IMR-90 (cell line): Measurements from ENCODE around the gene XPO4. TPM values are rescaled to one million over a fixed set of nuclear protein-coding genes. Genes with fewer than 3 reads are reported as not detected.

Experiments
- ATAC-seq: fragments of 200-7000 bp; cut with Tn5 transposase; 2 replicates; pipeline ENCODE4 v1.9.1; 2020; ENCODE audit warnings: low read depth, mild to moderate bottlenecking, moderate library complexity
- BruUV-seq: library from RNA; stranded (reverse); fragments of 400-500 nt; replicated peaks from 2 replicates; lab custom pipeline; 2021; lab: Mats Ljungman, UMichigan
- CTCF ChIA-PET: fragments of 300-600 bp; formaldehyde crosslinking; extraction: SDS; loops from one replicate; lab custom pipeline; 2021; ENCODE audit warnings: antibody characterized with exemption; lab: Yijun Ruan, JAX
- POLR2A ChIA-PET: fragments of 300-600 bp; sonication (Branson Sonifier 250); formaldehyde crosslinking; loops from one replicate; lab custom pipeline; 2022; ENCODE audit warnings: antibody characterized with exemption; ENCODE audit not compliant: unreplicated experiment; lab: Charles Lee
- DNase-seq: peaks from one replicate; pipeline ENCODE4 v3.0.0; 2013
- H2AFZ ChIP-seq: replicated peaks from 2 replicates; pipeline ENCODE3; 2013; ENCODE audit warnings: low read length, mild to moderate bottlenecking; ENCODE audit not compliant: poor library complexity
- H2AK5ac ChIP-seq: 2 replicates; pipeline ENCODE4 v1.6.1; 2013; ENCODE audit warnings: low read depth, low read length, inconsistent platforms
- H2AK9ac ChIP-seq: replicated peaks from 2 replicates; pipeline ENCODE3; 2013; ENCODE audit warnings: mild to moderate bottlenecking, low read depth, low read length, moderate library complexity; ENCODE audit not compliant: poor library complexity
- H2BK120ac ChIP-seq: 2 replicates; pipeline ENCODE4 v1.6.1; 2013; ENCODE audit warnings: low read depth, low read length, inconsistent platforms
- H2BK15ac ChIP-seq: 3 replicates; pipeline ENCODE4 v1.6.1; 2013; ENCODE audit warnings: low read depth, low read length, inconsistent platforms
- H2BK20ac ChIP-seq: 2 replicates; pipeline ENCODE4 v1.6.1; 2013; ENCODE audit warnings: low read depth, mild to moderate bottlenecking, inconsistent platforms, low read length, moderate library complexity
- H2BK5ac ChIP-seq: 2 replicates; pipeline ENCODE4 v1.6.1; 2013; ENCODE audit warnings: mild to moderate bottlenecking, low read depth, low read length, inconsistent platforms; ENCODE audit not compliant: poor library complexity, severe bottlenecking
- H3K14ac ChIP-seq: replicated peaks from 2 replicates; pipeline ENCODE4 v1.6.1; 2013; ENCODE audit warnings: low read depth, low read length, inconsistent platforms
- H3K18ac ChIP-seq: 2 replicates; pipeline ENCODE4 v1.6.1; 2013; ENCODE audit warnings: low read depth, low read length, control low read depth
- H3K23ac ChIP-seq: 2 replicates; pipeline ENCODE4 v1.6.1; 2013; ENCODE audit warnings: low read depth, low read length, inconsistent platforms
- H3K27ac ChIP-seq: 2 replicates; pipeline ENCODE4 v1.5.1; 2013; ENCODE audit warnings: mild to moderate bottlenecking, control low read depth, low read length; ENCODE audit not compliant: insufficient read depth
- H3K27me3 ChIP-seq: 2 replicates; pipeline ENCODE4 v1.6.1; 2013; ENCODE audit warnings: low read length; ENCODE audit not compliant: control insufficient read depth, insufficient read depth
- H3K36me3 ChIP-seq: 2 replicates; pipeline ENCODE4 v1.6.1; 2013; ENCODE audit warnings: low read length, mixed read lengths; ENCODE audit not compliant: control insufficient read depth, insufficient read depth
- H3K4ac ChIP-seq: 2 replicates; pipeline ENCODE4 v1.6.1; 2013; ENCODE audit warnings: low read depth, low read length, inconsistent platforms
- H3K4me1 ChIP-seq: 2 replicates; pipeline ENCODE4 v1.6.1; 2013; ENCODE audit warnings: low read length, mixed read lengths; ENCODE audit not compliant: control insufficient read depth, insufficient read depth
- H3K4me2 ChIP-seq: 2 replicates; pipeline ENCODE4 v1.6.1; 2013; ENCODE audit warnings: low read depth, mild to moderate bottlenecking, control low read depth, low read length, moderate library complexity
- H3K4me3 ChIP-seq: 2 replicates; pipeline ENCODE4 v1.5.1; 2013; ENCODE audit warnings: low read depth, mild to moderate bottlenecking, control low read depth, low read length, moderate library complexity; ENCODE audit not compliant: insufficient read depth
- H3K56ac ChIP-seq: 2 replicates; pipeline ENCODE4 v1.6.1; 2013; ENCODE audit warnings: low read length, inconsistent platforms; ENCODE audit not compliant: insufficient read depth; ENCODE audit errors: extremely low read depth
- H3K79me1 ChIP-seq, 2 experiments: 2 replicates each; pipeline ENCODE4 v1.6.1; 2013; ENCODE audit warnings: low read length in 2 of 2, inconsistent platforms in 1 of 2, low read depth in 1 of 2
- H3K9ac ChIP-seq: 2 replicates; pipeline ENCODE4 v1.6.1; 2013; ENCODE audit warnings: low read depth, low read length, control low read depth
- H3K9me1 ChIP-seq: 2 replicates; pipeline ENCODE4 v1.6.1; 2013; ENCODE audit warnings: low read length, inconsistent platforms; ENCODE audit not compliant: insufficient read depth
- H3K9me3 ChIP-seq: 2 replicates; pipeline ENCODE4 v1.6.1; 2013; ENCODE audit warnings: low read length; ENCODE audit not compliant: control insufficient read depth, insufficient read depth
- H4K20me1 ChIP-seq: 2 replicates; pipeline ENCODE4 v1.6.1; 2013; ENCODE audit warnings: low read length, inconsistent platforms; ENCODE audit not compliant: insufficient read depth
- H4K5ac ChIP-seq: 2 replicates; pipeline ENCODE4 v1.6.1; 2013; ENCODE audit warnings: mild to moderate bottlenecking, low read depth, low read length, control low read depth
- H4K8ac ChIP-seq, 2 experiments: 2 replicates each; pipeline ENCODE4 v1.6.1; 2013; ENCODE audit warnings: low read depth in 2 of 2, low read length in 2 of 2, control low read depth in 1 of 2, inconsistent platforms in 1 of 2
- H4K91ac ChIP-seq: 2 replicates; pipeline ENCODE4 v1.6.1; 2013; ENCODE audit warnings: low read depth, low read length, inconsistent platforms; ENCODE audit not compliant: insufficient read depth
- CHD1 ChIP-seq: IDR thresholded peaks from 2 replicates; pipeline ENCODE4 v1.6.1; 2012; ENCODE audit warnings: low read depth, low read length, improper control_type of control experiment
- MAZ ChIP-seq: IDR thresholded peaks from 2 replicates; pipeline ENCODE4 v1.6.1; 2012; ENCODE audit warnings: low read depth, mild to moderate bottlenecking, low read length, improper control_type of control experiment, moderate library complexity, borderline replicate concordance
- NFE2L2 ChIP-seq: fragments of 150-350 bp; IDR thresholded peaks from 2 replicates; pipeline ENCODE4 v1.6.1; 2016; ENCODE audit warnings: low read depth, mild to moderate bottlenecking, low read length
- POLR2A ChIP-seq: IDR thresholded peaks from 2 replicates; pipeline ENCODE4 v1.6.1; 2012; ENCODE audit warnings: mild to moderate bottlenecking, low read depth, low read length
- RFX5 ChIP-seq: IDR thresholded peaks from 2 replicates; pipeline ENCODE4 v1.8.0; 2012; ENCODE audit warnings: low read depth, mild to moderate bottlenecking, low read length, moderate library complexity
- USF2 ChIP-seq: fragments of 150-350 bp; IDR thresholded peaks from 2 replicates; pipeline ENCODE4 v1.6.1; 2017; ENCODE audit warnings: mild to moderate bottlenecking, antibody characterized with exemption, low read length, low read depth
- WGBS, 2 experiments: methylation state at CpG; one replicate each; pipeline versions ENCODE4 v1.1.5 to v1.1.7; 2013; ENCODE audit warnings: missing lambda C conversion rate in 2 of 2; ENCODE audit not compliant: insufficient read length in 1 of 2; ENCODE audit errors: extremely low coverage in 2 of 2; 5-methylcytosine and 5-hydroxymethylcytosine counted together
- dilution Hi-C: fragments of 300-500 bp; cut with HindIII; formaldehyde crosslinking; loops from one replicate; pipeline ENCODE4 v1.14.3; 2018; ENCODE audit warnings: low sequenced_read_pairs; ENCODE audit not compliant: unreplicated experiment
- in situ Hi-C: fragments of 300-500 bp; cut with MboI; formaldehyde crosslinking; loops from 3 replicates; pipeline ENCODE4 v1.14.3; 2019; ENCODE audit warnings: low sequenced_read_pairs, inconsistent platforms, mixed read lengths
- intact Hi-C: fragments of 100-400 bp; cut with micrococcal nuclease; formaldehyde crosslinking; loops from 2 replicates; pipeline ENCODE4 v1.10.0; 2022
- polyA plus RNA-seq, 3 experiments: library from polyadenylated mRNA; depleted of rRNA; stranded (reverse); fragments of >200 nt; gene quantifications; 2 replicates each; pipeline ENCODE4 v1.2.3, GENCODE V29; 2012; ENCODE audit warnings: low replicate concordance in 1 of 3
- total RNA-seq: library from RNA; depleted of rRNA; stranded (reverse); fragments of >200 nt; gene quantifications from 2 replicates; pipeline ENCODE4 v1.2.3, GENCODE V29; 2012

XPO4 gene
- total and polyA plus RNA-seq, 2 of the 4 experiments (the other 2 are of a cell fraction), result 5.0 to 21.1 TPM

GRCh38 chr13:20789665-20790064, 112.9 kb downstream of the XPO4 start:
- no peak overlapping the region for H3K4me2 ChIP-seq
- peaks cover 5% of the 10 kb centered on the region for H3K4me1 ChIP-seq
- peak overlapping the region; percentile 64 for H4K91ac ChIP-seq
- no peak overlapping the region for H3K4me3 ChIP-seq
- no peak overlapping the region for H3K18ac ChIP-seq
- H3K79me1 ChIP-seq, result peaks cover 0 to 7% of the 10 kb centered on the region in 2 experiments; a peak in 1 of 4 replicates
- peak overlapping the region in 1 of 2 experiments; percentile 39; a peak in 1 of 4 replicates for H4K8ac ChIP-seq
- ChIA-PET POLR2A (interaction anchor here (0.6 kb wide), 1 partner anchor 19 kb away, joined by 6 read pairs; no protein-coding TSS in a partner anchor), CTCF (no interaction called here)
- WGBS, 2 experiments, result 97% methylated on average over 5 of the region's 7 CpGs; no CpG with 5 or more reads in 1 of the 2 experiments
- no TSS peak for BruUV-seq
- no peak overlapping the region for H3K9ac ChIP-seq
- peak overlapping the region; percentile 30; the same call in 1 of the 2 replicates for H3K4ac ChIP-seq
- no peak overlapping the region for H2BK15ac ChIP-seq
- no peak overlapping the region for H3K27ac ChIP-seq
- H2AK5ac ChIP-seq, result peak overlapping the region; percentile 88
- H3K27me3 ChIP-seq, result no peaks in the 10 kb centered on the region
- peaks cover 4% of the 10 kb centered on the region for H3K9me1 ChIP-seq
- peak overlapping the region; percentile 10 for H2AFZ ChIP-seq
- H2AK9ac ChIP-seq, result peak overlapping the region; percentile 38
- peak overlapping the region; percentile 48 for H3K23ac ChIP-seq
- H2BK120ac ChIP-seq, result peak overlapping the region; percentile 36
- dilution Hi-C loops, result no loop called here
- no peak for ATAC-seq
- H4K5ac ChIP-seq, result no peak overlapping the region
- intact Hi-C loops, result no loop called here
- no peak overlapping the region for H2BK5ac ChIP-seq
- in situ Hi-C loops, result no loop called here
- peaks cover 13% of the 10 kb centered on the region for H3K36me3 ChIP-seq
- no peak for TF ChIP-seq MAZ
- TF ChIP-seq NFE2L2, result no peak
- TF ChIP-seq USF2, result no peak
- no peak for TF ChIP-seq RFX5
- no peak for TF ChIP-seq CHD1
- TF ChIP-seq POLR2A, result no peak
- H2BK20ac ChIP-seq, result peak overlapping the region; percentile 52; the same call in 1 of the 2 replicates
- H3K9me3 ChIP-seq, result no peaks in the 10 kb centered on the region
- no peak for DNase-seq
- peaks cover 7% of the 10 kb centered on the region; the same call in 1 of the 2 replicates for H4K20me1 ChIP-seq
- H3K56ac ChIP-seq, result 0 out of 2 replicates have a peak overlapping the region, but pooled peaks have one; percentile 3
- peak overlapping the region; percentile 65 for H3K14ac ChIP-seq
